IMR-90 (cell line): ENCODE results near the gene FNDC3A. TPM values are rescaled to one million over a fixed set of nuclear protein-coding genes. Genes with fewer than 3 reads are reported as not detected.

Experiments used
- ATAC-seq: fragments of 200-7000 bp; cut with Tn5 transposase; 2 replicates; pipeline ENCODE4 v1.9.1; 2020; ENCODE audit warnings: low read depth, mild to moderate bottlenecking, moderate library complexity
- BruUV-seq: library from RNA; stranded (reverse); fragments of 400-500 nt; replicated peaks from 2 replicates; lab custom pipeline; 2021; lab: Mats Ljungman, UMichigan
- CTCF ChIA-PET: fragments of 300-600 bp; formaldehyde crosslinking; extraction: SDS; loops from one replicate; lab custom pipeline; 2021; ENCODE audit warnings: antibody characterized with exemption; lab: Yijun Ruan, JAX
- POLR2A ChIA-PET: fragments of 300-600 bp; sonication (Branson Sonifier 250); formaldehyde crosslinking; loops from one replicate; lab custom pipeline; 2022; ENCODE audit warnings: antibody characterized with exemption; ENCODE audit not compliant: unreplicated experiment; lab: Charles Lee
- DNase-seq: peaks from one replicate; pipeline ENCODE4 v3.0.0; 2013
- H2AFZ ChIP-seq: replicated peaks from 2 replicates; pipeline ENCODE3; 2013; ENCODE audit warnings: low read length, mild to moderate bottlenecking; ENCODE audit not compliant: poor library complexity
- H2AK5ac ChIP-seq: 2 replicates; pipeline ENCODE4 v1.6.1; 2013; ENCODE audit warnings: low read depth, low read length, inconsistent platforms
- H2AK9ac ChIP-seq: replicated peaks from 2 replicates; pipeline ENCODE3; 2013; ENCODE audit warnings: mild to moderate bottlenecking, low read depth, low read length, moderate library complexity; ENCODE audit not compliant: poor library complexity
- H2BK120ac ChIP-seq: 2 replicates; pipeline ENCODE4 v1.6.1; 2013; ENCODE audit warnings: low read depth, low read length, inconsistent platforms
- H2BK15ac ChIP-seq: 3 replicates; pipeline ENCODE4 v1.6.1; 2013; ENCODE audit warnings: low read depth, low read length, inconsistent platforms
- H2BK20ac ChIP-seq: 2 replicates; pipeline ENCODE4 v1.6.1; 2013; ENCODE audit warnings: low read depth, mild to moderate bottlenecking, inconsistent platforms, low read length, moderate library complexity
- H2BK5ac ChIP-seq: 2 replicates; pipeline ENCODE4 v1.6.1; 2013; ENCODE audit warnings: mild to moderate bottlenecking, low read depth, low read length, inconsistent platforms; ENCODE audit not compliant: poor library complexity, severe bottlenecking
- H3K14ac ChIP-seq: replicated peaks from 2 replicates; pipeline ENCODE4 v1.6.1; 2013; ENCODE audit warnings: low read depth, low read length, inconsistent platforms
- H3K18ac ChIP-seq: 2 replicates; pipeline ENCODE4 v1.6.1; 2013; ENCODE audit warnings: low read depth, low read length, control low read depth
- H3K23ac ChIP-seq: 2 replicates; pipeline ENCODE4 v1.6.1; 2013; ENCODE audit warnings: low read depth, low read length, inconsistent platforms
- H3K27ac ChIP-seq: 2 replicates; pipeline ENCODE4 v1.5.1; 2013; ENCODE audit warnings: mild to moderate bottlenecking, control low read depth, low read length; ENCODE audit not compliant: insufficient read depth
- H3K27me3 ChIP-seq: 2 replicates; pipeline ENCODE4 v1.6.1; 2013; ENCODE audit warnings: low read length; ENCODE audit not compliant: control insufficient read depth, insufficient read depth
- H3K36me3 ChIP-seq: 2 replicates; pipeline ENCODE4 v1.6.1; 2013; ENCODE audit warnings: low read length, mixed read lengths; ENCODE audit not compliant: control insufficient read depth, insufficient read depth
- H3K4ac ChIP-seq: 2 replicates; pipeline ENCODE4 v1.6.1; 2013; ENCODE audit warnings: low read depth, low read length, inconsistent platforms
- H3K4me1 ChIP-seq: 2 replicates; pipeline ENCODE4 v1.6.1; 2013; ENCODE audit warnings: low read length, mixed read lengths; ENCODE audit not compliant: control insufficient read depth, insufficient read depth
- H3K4me2 ChIP-seq: 2 replicates; pipeline ENCODE4 v1.6.1; 2013; ENCODE audit warnings: low read depth, mild to moderate bottlenecking, control low read depth, low read length, moderate library complexity
- H3K4me3 ChIP-seq: 2 replicates; pipeline ENCODE4 v1.5.1; 2013; ENCODE audit warnings: low read depth, mild to moderate bottlenecking, control low read depth, low read length, moderate library complexity; ENCODE audit not compliant: insufficient read depth
- H3K56ac ChIP-seq: 2 replicates; pipeline ENCODE4 v1.6.1; 2013; ENCODE audit warnings: low read length, inconsistent platforms; ENCODE audit not compliant: insufficient read depth; ENCODE audit errors: extremely low read depth
- H3K79me1 ChIP-seq, 2 experiments: 2 replicates each; pipeline ENCODE4 v1.6.1; 2013; ENCODE audit warnings: low read length in 2 of 2, inconsistent platforms in 1 of 2, low read depth in 1 of 2
- H3K9ac ChIP-seq: 2 replicates; pipeline ENCODE4 v1.6.1; 2013; ENCODE audit warnings: low read depth, low read length, control low read depth
- H3K9me1 ChIP-seq: 2 replicates; pipeline ENCODE4 v1.6.1; 2013; ENCODE audit warnings: low read length, inconsistent platforms; ENCODE audit not compliant: insufficient read depth
- H3K9me3 ChIP-seq: 2 replicates; pipeline ENCODE4 v1.6.1; 2013; ENCODE audit warnings: low read length; ENCODE audit not compliant: control insufficient read depth, insufficient read depth
- H4K20me1 ChIP-seq: 2 replicates; pipeline ENCODE4 v1.6.1; 2013; ENCODE audit warnings: low read length, inconsistent platforms; ENCODE audit not compliant: insufficient read depth
- H4K5ac ChIP-seq: 2 replicates; pipeline ENCODE4 v1.6.1; 2013; ENCODE audit warnings: mild to moderate bottlenecking, low read depth, low read length, control low read depth
- H4K8ac ChIP-seq, 2 experiments: 2 replicates each; pipeline ENCODE4 v1.6.1; 2013; ENCODE audit warnings: low read depth in 2 of 2, low read length in 2 of 2, control low read depth in 1 of 2, inconsistent platforms in 1 of 2
- H4K91ac ChIP-seq: 2 replicates; pipeline ENCODE4 v1.6.1; 2013; ENCODE audit warnings: low read depth, low read length, inconsistent platforms; ENCODE audit not compliant: insufficient read depth
- MAFK ChIP-seq: IDR thresholded peaks from 2 replicates; pipeline ENCODE4 v1.6.1; 2012; ENCODE audit warnings: low read depth, low read length, improper control_type of control experiment
- MXI1 ChIP-seq: IDR thresholded peaks from 2 replicates; pipeline ENCODE4 v1.6.1; 2012; ENCODE audit warnings: low read depth, mild to moderate bottlenecking, low read length, moderate library complexity, borderline replicate concordance
- POLR2A ChIP-seq: IDR thresholded peaks from 2 replicates; pipeline ENCODE4 v1.6.1; 2012; ENCODE audit warnings: mild to moderate bottlenecking, low read depth, low read length
- RAD21 ChIP-seq: IDR thresholded peaks from 2 replicates; pipeline ENCODE4 v1.6.1; 2012; ENCODE audit warnings: low read length, improper control_type of control experiment
- WGBS, 2 experiments: methylation state at CpG; one replicate each; pipeline versions ENCODE4 v1.1.5 to v1.1.7; 2013; ENCODE audit warnings: missing lambda C conversion rate in 2 of 2; ENCODE audit not compliant: insufficient read length in 1 of 2; ENCODE audit errors: extremely low coverage in 2 of 2; 5-methylcytosine and 5-hydroxymethylcytosine counted together
- dilution Hi-C: fragments of 300-500 bp; cut with HindIII; formaldehyde crosslinking; loops from one replicate; pipeline ENCODE4 v1.14.3; 2018; ENCODE audit warnings: low sequenced_read_pairs; ENCODE audit not compliant: unreplicated experiment
- in situ Hi-C: fragments of 300-500 bp; cut with MboI; formaldehyde crosslinking; loops from 3 replicates; pipeline ENCODE4 v1.14.3; 2019; ENCODE audit warnings: low sequenced_read_pairs, inconsistent platforms, mixed read lengths
- intact Hi-C: fragments of 100-400 bp; cut with micrococcal nuclease; formaldehyde crosslinking; loops from 2 replicates; pipeline ENCODE4 v1.10.0; 2022
- polyA plus RNA-seq, 3 experiments: library from polyadenylated mRNA; depleted of rRNA; stranded (reverse); fragments of >200 nt; gene quantifications; 2 replicates each; pipeline ENCODE4 v1.2.3, GENCODE V29; 2012; ENCODE audit warnings: low replicate concordance in 1 of 3
- total RNA-seq: library from RNA; depleted of rRNA; stranded (reverse); fragments of >200 nt; gene quantifications from 2 replicates; pipeline ENCODE4 v1.2.3, GENCODE V29; 2012
- TF ChIP-seq, protein P1 (sequence below): fragments of 150-350 bp; IDR thresholded peaks from 2 replicates; pipeline ENCODE4 v1.6.1; 2017; ENCODE audit warnings: mild to moderate bottlenecking, antibody characterized with exemption, low read length, low read depth

The FNDC3A gene
- total and polyA plus RNA-seq, 2 of the 4 experiments (the other 2 are of a cell fraction), result 29.2 to 60.4 TPM

DNA sequence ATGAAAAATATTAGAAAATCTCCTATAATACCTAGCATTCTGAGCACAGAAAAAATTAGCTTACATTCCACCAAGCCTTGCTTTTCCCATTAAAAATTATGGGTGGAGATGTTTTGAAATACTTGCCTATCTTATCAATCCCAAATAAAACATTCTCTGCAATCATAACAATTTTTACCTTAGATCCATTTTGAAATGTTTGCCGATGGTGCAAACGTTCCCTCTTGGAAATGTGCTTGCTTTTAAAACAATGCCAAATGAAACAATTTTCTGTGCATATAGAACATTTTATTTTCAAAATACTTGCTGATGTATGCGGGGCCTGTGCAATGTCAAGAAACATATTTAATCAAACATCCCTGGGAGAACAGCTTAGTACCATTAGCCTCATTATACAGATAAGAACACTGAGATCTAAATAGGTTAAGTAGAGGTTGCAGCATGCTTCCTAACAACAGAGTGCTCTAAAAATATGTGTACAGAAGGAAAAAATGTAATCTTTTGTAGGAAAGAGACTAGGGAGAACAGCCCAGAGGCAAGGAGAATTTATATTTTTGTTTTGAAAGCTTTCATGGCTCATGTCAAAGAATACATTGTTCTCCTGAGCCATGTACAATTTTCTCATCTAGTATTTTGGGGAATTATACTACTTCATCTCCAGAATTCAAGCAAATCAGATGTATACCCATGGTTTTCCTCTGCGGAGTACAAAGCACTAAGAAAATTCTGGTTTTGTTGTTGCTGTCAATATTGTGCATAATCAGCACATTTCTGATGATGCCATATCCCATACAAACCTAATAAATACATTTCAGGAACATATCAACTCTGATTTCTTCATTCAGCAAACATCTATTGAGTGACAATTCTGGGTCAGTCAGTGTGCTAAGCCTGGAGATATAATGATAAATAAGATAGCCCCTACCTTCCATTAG, 25.9 kb upstream of the FNDC3A start:
- intact Hi-C loops (no loop called here), dilution Hi-C loops (no loop called here), in situ Hi-C loops (no loop called here)
- H3K23ac ChIP-seq, result no peak overlapping the region
- ChIA-PET CTCF (no interaction called here), POLR2A (no interaction called here)
- no peak overlapping the region for H4K91ac ChIP-seq
- H2BK20ac ChIP-seq, result no peak overlapping the region
- WGBS, 2 experiments, result no CpG with 5 or more reads among the region's 4 CpGs
- no peak overlapping the region for H3K27ac ChIP-seq
- H4K20me1 ChIP-seq, result no peaks in the 10 kb centered on the region
- H2BK120ac ChIP-seq, result no peak overlapping the region
- no peak overlapping the region for H4K8ac ChIP-seq
- TF ChIP-seq MAFK (peak; percentile 95), MXI1 (no peak), POLR2A (no peak), RAD21 (no peak)
- TF ChIP-seq, protein P1, sequence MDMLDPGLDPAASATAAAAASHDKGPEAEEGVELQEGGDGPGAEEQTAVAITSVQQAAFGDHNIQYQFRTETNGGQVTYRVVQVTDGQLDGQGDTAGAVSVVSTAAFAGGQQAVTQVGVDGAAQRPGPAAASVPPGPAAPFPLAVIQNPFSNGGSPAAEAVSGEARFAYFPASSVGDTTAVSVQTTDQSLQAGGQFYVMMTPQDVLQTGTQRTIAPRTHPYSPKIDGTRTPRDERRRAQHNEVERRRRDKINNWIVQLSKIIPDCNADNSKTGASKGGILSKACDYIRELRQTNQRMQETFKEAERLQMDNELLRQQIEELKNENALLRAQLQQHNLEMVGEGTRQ, result no peak
- H3K9ac ChIP-seq, result no peak overlapping the region
- no peak overlapping the region for H3K18ac ChIP-seq
- H3K4ac ChIP-seq, result no peak overlapping the region
- no TSS peak for BruUV-seq
- no peaks in the 10 kb centered on the region for H3K9me1 ChIP-seq
- H3K36me3 ChIP-seq, result no peaks in the 10 kb centered on the region
- no peak for ATAC-seq
- no peak for DNase-seq
- H4K5ac ChIP-seq, result no peak overlapping the region
- H2AK5ac ChIP-seq, result no peak overlapping the region
- H3K79me1 ChIP-seq, result no peaks in the 10 kb centered on the region
- no peak overlapping the region for H3K56ac ChIP-seq
- no peak overlapping the region for H2BK5ac ChIP-seq
- no peak overlapping the region for H3K4me3 ChIP-seq
- H3K4me1 ChIP-seq, result 0 out of 2 replicates have a peak, but pooled peaks cover 2% of the 10 kb centered on the region
- H3K14ac ChIP-seq, result no peak overlapping the region
- H3K9me3 ChIP-seq, result no peaks in the 10 kb centered on the region
- H3K27me3 ChIP-seq, result no peaks in the 10 kb centered on the region
- no peak overlapping the region for H2AK9ac ChIP-seq
- no peak overlapping the region for H3K4me2 ChIP-seq
- H2BK15ac ChIP-seq, result no peak overlapping the region
- H2AFZ ChIP-seq, result no peak overlapping the region
